IPS-18a (cell line): ENCODE results near the gene ZNF219.

Source experiments
- H3K27ac ChIP-seq: one replicate; pipeline ENCODE4 v1.5.1; 2013; ENCODE audit warnings: low read length
- H3K27me3 ChIP-seq: one replicate; pipeline ENCODE4 v1.6.1; 2013; ENCODE audit warnings: mild to moderate bottlenecking, low read length; ENCODE audit not compliant: control insufficient read depth, insufficient read depth
- H3K36me3 ChIP-seq: one replicate; pipeline ENCODE4 v1.6.1; 2013; ENCODE audit warnings: low read depth, low read length; ENCODE audit not compliant: control insufficient read depth
- H3K4me1 ChIP-seq: one replicate; pipeline ENCODE4 v1.6.1; 2013; ENCODE audit warnings: low read depth, low read length; ENCODE audit not compliant: control insufficient read depth
- H3K4me3 ChIP-seq: one replicate; pipeline ENCODE4 v1.5.1; 2013; ENCODE audit warnings: low read length
- H3K9ac ChIP-seq: one replicate; pipeline ENCODE4 v1.6.1; 2013; ENCODE audit warnings: mild to moderate bottlenecking, low read length, moderate library complexity
- H3K9me3 ChIP-seq: one replicate; pipeline ENCODE4 v1.6.1; 2013; ENCODE audit warnings: low read depth, low read length; ENCODE audit not compliant: control insufficient read depth

The ZNF219 gene

DNA sequence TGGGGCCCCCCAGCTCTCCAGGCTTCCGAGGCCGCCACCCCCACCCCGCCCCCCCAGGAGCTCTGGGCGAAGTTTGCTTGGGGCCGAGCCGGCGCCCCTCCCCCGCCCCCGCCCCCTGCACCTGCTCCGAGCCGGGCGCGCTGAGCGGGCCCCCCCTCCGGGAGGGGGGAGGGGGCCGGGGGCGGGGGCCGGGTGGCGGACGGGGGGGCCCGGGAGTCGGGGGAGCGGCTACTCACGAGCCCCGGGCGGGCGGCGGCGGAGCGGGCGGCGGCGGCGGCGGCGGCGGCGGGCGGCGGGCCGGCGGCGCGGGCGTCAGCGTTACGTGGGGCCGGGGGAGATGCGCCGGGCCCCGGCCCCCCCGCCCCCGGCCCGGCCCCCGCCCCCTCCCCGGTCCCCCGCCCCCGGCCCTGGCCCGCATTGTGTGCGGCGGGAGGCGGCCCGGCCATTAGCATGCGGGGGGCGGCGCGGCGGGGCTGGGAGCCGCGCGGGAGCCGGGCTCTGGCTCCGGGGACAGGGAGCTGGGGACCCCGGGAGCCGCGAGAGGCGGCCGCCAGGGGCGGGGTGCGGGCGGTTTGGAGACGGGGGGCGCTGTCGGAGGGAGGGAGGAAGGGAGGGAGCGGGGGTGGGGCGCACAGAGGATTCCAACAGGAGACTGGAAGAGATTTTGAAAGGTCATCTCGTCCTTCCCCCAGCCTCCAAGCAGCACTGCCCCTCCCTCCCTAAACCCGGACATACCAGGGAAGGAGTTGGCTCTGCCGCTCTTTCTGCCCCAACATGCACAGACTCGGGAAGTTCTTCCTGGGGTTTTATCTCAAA is at the start of gene ZNF219:
Gene ZNF219 (minus strand): TSS at position 580 of the 816 bp plus-strand sequence. CDS start 5,064 bp downstream, outside the sequence.
- H3K27me3 ChIP-seq: no peaks in the 10 kb centered on the region
- H3K9me3 ChIP-seq: no peaks in the 10 kb centered on the region
- H3K4me1 ChIP-seq: peaks cover 51% of the 10 kb centered on the region
- peak within 1 kb of the TSS; percentile 83 for H3K9ac ChIP-seq
- H3K36me3 ChIP-seq: peaks cover under 1% of the 10 kb centered on the region
- peak within 1 kb of the TSS; percentile 86 for H3K27ac ChIP-seq
- H3K4me3 ChIP-seq: peak within 1 kb of the TSS; percentile 90

- Histone ChIP-seq H3K36me3 (no peaks in the 10 kb centered on the region), H3K27ac (no peak overlapping the region), H3K4me3 (no peak overlapping the region), H3K4me1 (no peaks in the 10 kb centered on the region), H3K27me3 (no peaks in the 10 kb centered on the region), H3K9me3 (no peaks in the 10 kb centered on the region), H3K9ac (no peak overlapping the region)
Measured at GRCh38 chr14:21145437-21145836, 47.0 kb upstream of the ZNF219 start.

DNA sequence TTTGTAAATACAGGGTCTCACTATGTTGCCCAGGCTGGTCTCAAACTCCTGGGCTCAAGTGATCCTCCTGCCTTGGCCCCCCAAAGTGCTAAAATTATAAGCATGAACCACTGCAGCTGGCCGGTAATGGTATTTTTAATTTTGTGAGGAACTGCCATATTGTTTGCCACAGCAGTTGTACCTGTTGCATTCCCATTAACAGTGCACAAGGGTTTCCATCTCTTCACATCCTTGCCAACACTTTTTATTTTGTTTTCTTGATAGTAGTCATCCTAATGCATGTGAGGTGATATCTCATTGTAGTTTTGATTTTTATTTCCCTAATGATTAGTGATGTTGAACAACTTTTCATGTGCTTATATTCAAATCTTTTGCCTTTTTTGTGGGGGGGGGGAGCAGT is 43.9 kb upstream of the ZNF219 start:
- no peaks in the 10 kb centered on the region for H3K4me1 ChIP-seq
- no peaks in the 10 kb centered on the region for H3K9me3 ChIP-seq
- no peak overlapping the region for H3K27ac ChIP-seq
- H3K9ac ChIP-seq: no peak overlapping the region
- H3K4me3 ChIP-seq: no peak overlapping the region
- H3K27me3 ChIP-seq: no peaks in the 10 kb centered on the region
- no peaks in the 10 kb centered on the region for H3K36me3 ChIP-seq

- no peaks in the 10 kb centered on the region for H3K9me3 ChIP-seq
- H3K4me1 ChIP-seq: peaks cover 10% of the 10 kb centered on the region
- H3K36me3 ChIP-seq: no peaks in the 10 kb centered on the region
- no peak overlapping the region for H3K27ac ChIP-seq
- H3K27me3 ChIP-seq: no peaks in the 10 kb centered on the region
- no peak overlapping the region for H3K9ac ChIP-seq
- H3K4me3 ChIP-seq: no peak overlapping the region
Measured at GRCh38 chr14:21136024-21136423, 37.6 kb upstream of the ZNF219 start.

DNA sequence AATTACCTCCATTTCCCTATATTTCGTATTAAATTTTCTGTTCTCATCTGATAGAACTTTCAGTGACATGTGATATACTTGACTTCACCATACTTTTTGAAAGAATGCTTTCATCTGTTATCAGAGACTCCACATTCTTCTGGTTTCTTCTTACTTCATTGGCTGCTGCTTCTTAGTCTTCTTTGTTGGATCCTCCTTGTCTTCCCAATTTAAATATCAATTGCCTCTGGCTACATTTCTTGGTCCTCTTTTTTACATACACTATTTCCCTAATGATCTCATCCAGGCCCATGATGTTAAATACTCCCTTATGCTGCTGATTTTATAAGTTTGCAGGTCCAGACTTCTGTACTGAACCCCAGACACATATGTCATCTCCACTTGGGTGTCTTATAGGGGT is 35.4 kb upstream of the ZNF219 start:
- no peak overlapping the region for H3K27ac ChIP-seq

GRCh38 chr14:21123429-21123828 is 25.0 kb upstream of the ZNF219 start:
- Histone ChIP-seq H3K9me3 (no peaks in the 10 kb centered on the region), H3K36me3 (no peaks in the 10 kb centered on the region)

More for the DNA sequence above, 35.4 kb upstream of the ZNF219 start:
- Histone ChIP-seq H3K27me3 (no peaks in the 10 kb centered on the region), H3K4me3 (no peak overlapping the region), H3K9me3 (no peaks in the 10 kb centered on the region), H3K36me3 (no peaks in the 10 kb centered on the region), H3K4me1 (peaks cover 10% of the 10 kb centered on the region), H3K9ac (no peak overlapping the region)

GRCh38 chr14:21121122-21121521 is 22.7 kb upstream of the ZNF219 start:
- H3K9me3 ChIP-seq: no peaks in the 10 kb centered on the region
- H3K9ac ChIP-seq: no peak overlapping the region
- no peaks in the 10 kb centered on the region for H3K27me3 ChIP-seq
- no peaks in the 10 kb centered on the region for H3K4me1 ChIP-seq
- no peaks in the 10 kb centered on the region for H3K36me3 ChIP-seq
- no peak overlapping the region for H3K4me3 ChIP-seq
- H3K27ac ChIP-seq: no peak overlapping the region

More at GRCh38 chr14:21123429-21123828, 25.0 kb upstream of the ZNF219 start:
- H3K4me3 ChIP-seq: no peak overlapping the region
- H3K9ac ChIP-seq: no peak overlapping the region
- H3K4me1 ChIP-seq: no peaks in the 10 kb centered on the region
- H3K27ac ChIP-seq: no peak overlapping the region
- no peaks in the 10 kb centered on the region for H3K27me3 ChIP-seq

DNA sequence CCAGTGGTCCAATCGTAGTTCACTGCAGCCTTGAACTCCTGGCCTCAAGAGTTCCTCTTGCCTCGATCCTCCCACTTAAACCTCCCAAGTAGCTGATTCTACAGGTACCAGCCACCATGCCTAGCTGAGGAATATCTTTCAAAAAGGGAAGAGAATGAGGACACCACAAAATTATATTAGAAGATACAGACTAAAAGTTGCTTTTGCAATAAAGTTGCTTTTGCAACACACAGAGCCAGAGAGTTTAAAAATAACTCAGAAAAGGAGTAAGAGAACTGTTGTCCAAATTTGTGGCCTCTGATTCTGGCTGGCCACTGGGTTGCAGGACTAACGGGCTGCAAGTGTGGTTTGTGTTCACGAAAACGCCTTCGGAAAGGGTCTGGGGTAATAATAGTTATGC is 22.2 kb upstream of the ZNF219 start:
- H3K27ac ChIP-seq: no peak overlapping the region
- H3K27me3 ChIP-seq: no peaks in the 10 kb centered on the region
- no peak overlapping the region for H3K9ac ChIP-seq
- no peaks in the 10 kb centered on the region for H3K4me1 ChIP-seq
- no peaks in the 10 kb centered on the region for H3K36me3 ChIP-seq
- no peak overlapping the region for H3K4me3 ChIP-seq
- no peaks in the 10 kb centered on the region for H3K9me3 ChIP-seq

GRCh38 chr14:21118933-21119332 is 20.5 kb upstream of the ZNF219 start:
- Histone ChIP-seq H3K36me3 (no peaks in the 10 kb centered on the region), H3K4me3 (no peak overlapping the region), H3K9ac (no peak overlapping the region), H3K27ac (no peak overlapping the region), H3K27me3 (no peaks in the 10 kb centered on the region), H3K4me1 (no peaks in the 10 kb centered on the region), H3K9me3 (no peaks in the 10 kb centered on the region)

- H3K9ac ChIP-seq: no peak overlapping the region
Measured at GRCh38 chr14:21113369-21113768, 14.9 kb upstream of the ZNF219 start.

GRCh38 chr14:21112255-21112654 is 13.8 kb upstream of the ZNF219 start:
- no peak overlapping the region for H3K27ac ChIP-seq
- no peak overlapping the region for H3K4me3 ChIP-seq
- H3K9ac ChIP-seq: no peak overlapping the region
- H3K9me3 ChIP-seq: no peaks in the 10 kb centered on the region
- H3K4me1 ChIP-seq: peaks cover 5% of the 10 kb centered on the region
- no peaks in the 10 kb centered on the region for H3K36me3 ChIP-seq
- no peaks in the 10 kb centered on the region for H3K27me3 ChIP-seq

More at GRCh38 chr14:21113369-21113768, 14.9 kb upstream of the ZNF219 start:
- Histone ChIP-seq H3K36me3 (no peaks in the 10 kb centered on the region), H3K4me1 (peaks cover 3% of the 10 kb centered on the region), H3K27me3 (no peaks in the 10 kb centered on the region), H3K4me3 (no peak overlapping the region), H3K9me3 (no peaks in the 10 kb centered on the region), H3K27ac (no peak overlapping the region)
